GM23338 (cell line): ENCODE results near the gene GRAMD2B. TPM values are rescaled to one million over a fixed set of nuclear protein-coding genes. Genes with fewer than 3 reads are reported as not detected.

Source experiments
- ATAC-seq: fragments of 200-7000 bp; cut with Tn5 transposase; 3 replicates; pipeline ENCODE4 v1.9.1; 2020
- DNase-seq: peaks from one replicate; pipeline ENCODE4 v3.0.0-alpha.2; 2015; ENCODE audit warnings: low spot score
- H2AFZ ChIP-seq: fragments of 200-600 bp; sonication (generic); 2 replicates; pipeline ENCODE4 v1.8.0; 2016; ENCODE audit warnings: antibody characterized with exemption, mild to moderate bottlenecking, moderate library complexity
- H3F3A ChIP-seq: fragments of 200-600 bp; sonication (generic); replicated peaks from 2 replicates; pipeline ENCODE4 v1.8.0; 2017; ENCODE audit warnings: antibody characterized with exemption, mixed run types, low read depth
- H3K27ac ChIP-seq: fragments of 200-600 bp; sonication (generic); 2 replicates; pipeline ENCODE4 v1.6.1; 2016; ENCODE audit warnings: low read depth
- H3K27me3 ChIP-seq: fragments of 200-600 bp; sonication (generic); 2 replicates; pipeline ENCODE4 v1.8.0; 2016; ENCODE audit warnings: mild to moderate bottlenecking, mixed run types, moderate library complexity; ENCODE audit not compliant: insufficient read depth
- H3K36me3 ChIP-seq: fragments of 200-600 bp; sonication (generic); 2 replicates; pipeline ENCODE4 v1.8.0; 2016; ENCODE audit warnings: mild to moderate bottlenecking; ENCODE audit not compliant: insufficient read depth
- H3K4me1 ChIP-seq: fragments of 200-600 bp; sonication (generic); 2 replicates; pipeline ENCODE4 v1.8.0; 2016; ENCODE audit warnings: mild to moderate bottlenecking, moderate library complexity; ENCODE audit not compliant: insufficient read depth
- H3K4me2 ChIP-seq: fragments of 200-600 bp; sonication (generic); 2 replicates; pipeline ENCODE4 v1.7.1; 2017; ENCODE audit warnings: mixed run types
- H3K4me3 ChIP-seq: fragments of 200-600 bp; sonication (generic); 2 replicates; pipeline ENCODE4 v1.6.1; 2016; ENCODE audit warnings: mixed run types
- H3K79me2 ChIP-seq: fragments of 200-600 bp; sonication (generic); replicated peaks from 2 replicates; pipeline ENCODE4 v1.8.0; 2017; ENCODE audit warnings: mild to moderate bottlenecking; ENCODE audit not compliant: insufficient read depth
- H3K9me2 ChIP-seq: fragments of 200-600 bp; sonication (generic); 2 replicates; pipeline ENCODE4 v1.8.0; 2017; ENCODE audit not compliant: insufficient read depth
- H4K20me1 ChIP-seq: fragments of 200-600 bp; sonication (generic); replicated peaks from 2 replicates; pipeline ENCODE4 v1.8.0; 2017; ENCODE audit warnings: mild to moderate bottlenecking; ENCODE audit not compliant: insufficient read depth
- H3K27ac Mint-ChIP-seq: 2 replicates; pipeline ENCODE4 v1.8.0; 2020; ENCODE audit warnings: inconsistent platforms, mild to moderate bottlenecking, moderate library complexity, mixed read lengths
- H3K27me3 Mint-ChIP-seq: 3 replicates; pipeline ENCODE4 v1.8.0; 2022; ENCODE audit warnings: low read depth, mild to moderate bottlenecking, moderate library complexity, mixed read lengths, inconsistent platforms; ENCODE audit not compliant: insufficient read depth, poor library complexity
- H3K36me3 Mint-ChIP-seq: 3 replicates; pipeline ENCODE4 v1.8.0; 2021; ENCODE audit warnings: low read depth, mild to moderate bottlenecking, inconsistent platforms, moderate library complexity, mixed read lengths
- H3K4me1 Mint-ChIP-seq: 3 replicates; pipeline ENCODE4 v1.8.0; 2020; ENCODE audit warnings: mild to moderate bottlenecking, inconsistent platforms, mixed read lengths
- H3K4me3 Mint-ChIP-seq: 3 replicates; pipeline ENCODE4 v1.8.0; 2021; ENCODE audit warnings: moderate library complexity, mild to moderate bottlenecking, inconsistent platforms, mixed read lengths
- H3K9me3 Mint-ChIP-seq: 3 replicates; pipeline ENCODE4 v1.8.0; 2020; ENCODE audit warnings: moderate library complexity, mild to moderate bottlenecking, inconsistent platforms, mixed read lengths
- CREB1 ChIP-seq: fragments of 250-450 bp; sonication (Bioruptor Pico); IDR thresholded peaks from 2 replicates; pipeline ENCODE4 v1.5.0; 2020; ENCODE audit warnings: low read depth, mild to moderate bottlenecking, moderate library complexity
- EZH2 ChIP-seq: fragments of 200-600 bp; sonication (generic); IDR thresholded peaks from one replicate; pipeline ENCODE4 v1.8.0; 2017; ENCODE audit warnings: antibody characterized with exemption, mild to moderate bottlenecking, low read depth; ENCODE audit not compliant: unreplicated experiment
- EZH2phosphoT487 ChIP-seq: fragments of 200-600 bp; sonication (generic); IDR thresholded peaks from one replicate; pipeline ENCODE4 v1.8.1; 2018; ENCODE audit warnings: antibody characterized with exemption; ENCODE audit not compliant: unreplicated experiment
- JUNB ChIP-seq: IDR thresholded peaks from one replicate; pipeline ENCODE4 v1.6.1; 2016; ENCODE audit warnings: antibody characterized with exemption; ENCODE audit not compliant: unreplicated experiment
- NANOG ChIP-seq: IDR thresholded peaks from 2 replicates; pipeline ENCODE4 v1.6.1; 2016; ENCODE audit warnings: antibody characterized with exemption, borderline replicate concordance
- POLR2AphosphoS5 ChIP-seq: IDR thresholded peaks from 2 replicates; pipeline ENCODE4 v1.6.1; 2016; ENCODE audit warnings: antibody characterized with exemption, low read depth
- STAT1 ChIP-seq: IDR thresholded peaks from one replicate; pipeline ENCODE4 v1.6.1; 2016; ENCODE audit warnings: antibody characterized with exemption; ENCODE audit not compliant: unreplicated experiment
- ZNF114 ChIP-seq: fragments of 250-450 bp; sonication (Bioruptor Pico); IDR thresholded peaks from 2 replicates; pipeline ENCODE4 v1.5.0; 2020; ENCODE audit warnings: mild to moderate bottlenecking, moderate library complexity
- ZNF331 ChIP-seq: fragments of 250-450 bp; sonication (Bioruptor Pico); IDR thresholded peaks from 2 replicates; pipeline ENCODE4 v1.5.0; 2020; ENCODE audit warnings: low read depth, mild to moderate bottlenecking, moderate library complexity
- polyA plus RNA-seq: library from polyadenylated mRNA; unstranded; fragments of >200 nt; fragmentation: Nextera tagmentation; extraction: Ambion mirVana; gene quantifications from 2 replicates; pipeline ENCODE4 v1.2.1, GENCODE V29; 2016
- total RNA-seq: library from RNA; depleted of rRNA; stranded (reverse); fragments of >200 nt; shearing (Covaris generic); gene quantifications from 2 replicates; pipeline ENCODE4 v1.2.3, GENCODE V29; 2014
- TF ChIP-seq, protein P1 (sequence below): fragments of 250-450 bp; sonication (Bioruptor Pico); IDR thresholded peaks from 2 replicates; pipeline ENCODE4 v1.5.0; 2020; ENCODE audit warnings: mild to moderate bottlenecking, moderate library complexity
- TF ChIP-seq, protein P2 (sequence below), 2 experiments: fragments of 200-600 bp in 1 of 2; sonication (generic) in 1 of 2; conservative IDR thresholded peaks; 2 replicates each; pipeline versions ENCODE4 v1.5.1 to v1.6.1; 2016 to 2017; ENCODE audit warnings: antibody characterized with exemption in 2 of 2, low read depth in 2 of 2, mild to moderate bottlenecking in 2 of 2, moderate library complexity in 1 of 2
- TF ChIP-seq, protein P3 (sequence below): IDR thresholded peaks from one replicate; pipeline ENCODE4 v1.6.1; 2018; ENCODE audit warnings: antibody characterized with exemption; ENCODE audit not compliant: unreplicated experiment
- TF ChIP-seq, protein P4 (sequence below): IDR thresholded peaks from 2 replicates; pipeline ENCODE4 v1.6.1; 2016; ENCODE audit warnings: antibody characterized with exemption

The GRAMD2B gene
- total and polyA plus RNA-seq, 2 experiments from 2014 or later, result 9.7 to 16.9 TPM

DNA sequence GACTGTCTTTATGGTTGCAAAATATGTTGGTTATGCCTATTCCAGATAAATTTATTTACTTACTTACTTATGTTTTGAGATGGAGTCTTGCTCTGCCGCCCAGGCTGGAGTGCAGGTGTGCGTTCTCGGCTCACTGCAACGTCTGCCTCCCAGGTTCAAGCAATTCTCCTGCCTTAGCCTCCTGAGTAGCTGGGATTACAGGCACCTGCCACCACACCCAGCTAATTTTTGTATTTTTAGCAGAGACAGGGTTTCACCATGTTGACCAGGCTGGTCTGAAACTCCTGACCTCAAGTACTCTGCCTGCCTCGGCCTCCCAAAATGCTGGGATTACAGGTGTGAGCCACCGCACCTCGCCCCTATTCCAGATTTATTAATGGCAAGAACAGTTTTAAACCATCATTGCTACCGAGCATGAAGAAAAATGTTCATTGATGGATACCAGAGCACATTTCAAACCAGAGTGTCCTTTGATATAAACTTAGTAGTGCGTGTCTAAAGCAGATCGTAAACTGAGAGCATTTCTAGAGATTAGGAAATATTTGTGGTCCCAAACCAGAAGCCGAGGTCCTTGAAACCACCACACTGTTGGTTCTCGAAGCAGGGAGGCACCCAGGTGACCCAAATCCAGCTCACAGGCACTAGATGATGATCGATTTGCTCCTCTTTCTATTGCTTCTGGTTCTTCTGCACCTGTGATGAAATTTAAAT, 85.2 kb downstream of the GRAMD2B start:
- no peaks in the 10 kb centered on the region for H3K36me3 ChIP-seq
- H4K20me1 ChIP-seq, result no peaks in the 10 kb centered on the region
- ATAC-seq (no peak), DNase-seq (no peak)
- H3K36me3 Mint-ChIP-seq, result no peaks in the 10 kb centered on the region
- no peaks in the 10 kb centered on the region for H3K27me3 ChIP-seq
- no peaks in the 10 kb centered on the region for H3K4me1 ChIP-seq
- no peak overlapping the region for H3K27ac Mint-ChIP-seq
- no peaks in the 10 kb centered on the region for H3F3A ChIP-seq
- no peaks in the 10 kb centered on the region for H3K9me3 Mint-ChIP-seq
- peaks cover 23% of the 10 kb centered on the region for H3K9me2 ChIP-seq
- TF ChIP-seq EZH2 (no peak), JUNB (no peak), NANOG (no peak), POLR2AphosphoS5 (no peak), ZNF331 (CRISPR knock-in tag) (no peak), STAT1 (no peak), EZH2phosphoT487 (no peak), CREB1 (no peak), ZNF114 (no peak)
- TF ChIP-seq, protein P1, sequence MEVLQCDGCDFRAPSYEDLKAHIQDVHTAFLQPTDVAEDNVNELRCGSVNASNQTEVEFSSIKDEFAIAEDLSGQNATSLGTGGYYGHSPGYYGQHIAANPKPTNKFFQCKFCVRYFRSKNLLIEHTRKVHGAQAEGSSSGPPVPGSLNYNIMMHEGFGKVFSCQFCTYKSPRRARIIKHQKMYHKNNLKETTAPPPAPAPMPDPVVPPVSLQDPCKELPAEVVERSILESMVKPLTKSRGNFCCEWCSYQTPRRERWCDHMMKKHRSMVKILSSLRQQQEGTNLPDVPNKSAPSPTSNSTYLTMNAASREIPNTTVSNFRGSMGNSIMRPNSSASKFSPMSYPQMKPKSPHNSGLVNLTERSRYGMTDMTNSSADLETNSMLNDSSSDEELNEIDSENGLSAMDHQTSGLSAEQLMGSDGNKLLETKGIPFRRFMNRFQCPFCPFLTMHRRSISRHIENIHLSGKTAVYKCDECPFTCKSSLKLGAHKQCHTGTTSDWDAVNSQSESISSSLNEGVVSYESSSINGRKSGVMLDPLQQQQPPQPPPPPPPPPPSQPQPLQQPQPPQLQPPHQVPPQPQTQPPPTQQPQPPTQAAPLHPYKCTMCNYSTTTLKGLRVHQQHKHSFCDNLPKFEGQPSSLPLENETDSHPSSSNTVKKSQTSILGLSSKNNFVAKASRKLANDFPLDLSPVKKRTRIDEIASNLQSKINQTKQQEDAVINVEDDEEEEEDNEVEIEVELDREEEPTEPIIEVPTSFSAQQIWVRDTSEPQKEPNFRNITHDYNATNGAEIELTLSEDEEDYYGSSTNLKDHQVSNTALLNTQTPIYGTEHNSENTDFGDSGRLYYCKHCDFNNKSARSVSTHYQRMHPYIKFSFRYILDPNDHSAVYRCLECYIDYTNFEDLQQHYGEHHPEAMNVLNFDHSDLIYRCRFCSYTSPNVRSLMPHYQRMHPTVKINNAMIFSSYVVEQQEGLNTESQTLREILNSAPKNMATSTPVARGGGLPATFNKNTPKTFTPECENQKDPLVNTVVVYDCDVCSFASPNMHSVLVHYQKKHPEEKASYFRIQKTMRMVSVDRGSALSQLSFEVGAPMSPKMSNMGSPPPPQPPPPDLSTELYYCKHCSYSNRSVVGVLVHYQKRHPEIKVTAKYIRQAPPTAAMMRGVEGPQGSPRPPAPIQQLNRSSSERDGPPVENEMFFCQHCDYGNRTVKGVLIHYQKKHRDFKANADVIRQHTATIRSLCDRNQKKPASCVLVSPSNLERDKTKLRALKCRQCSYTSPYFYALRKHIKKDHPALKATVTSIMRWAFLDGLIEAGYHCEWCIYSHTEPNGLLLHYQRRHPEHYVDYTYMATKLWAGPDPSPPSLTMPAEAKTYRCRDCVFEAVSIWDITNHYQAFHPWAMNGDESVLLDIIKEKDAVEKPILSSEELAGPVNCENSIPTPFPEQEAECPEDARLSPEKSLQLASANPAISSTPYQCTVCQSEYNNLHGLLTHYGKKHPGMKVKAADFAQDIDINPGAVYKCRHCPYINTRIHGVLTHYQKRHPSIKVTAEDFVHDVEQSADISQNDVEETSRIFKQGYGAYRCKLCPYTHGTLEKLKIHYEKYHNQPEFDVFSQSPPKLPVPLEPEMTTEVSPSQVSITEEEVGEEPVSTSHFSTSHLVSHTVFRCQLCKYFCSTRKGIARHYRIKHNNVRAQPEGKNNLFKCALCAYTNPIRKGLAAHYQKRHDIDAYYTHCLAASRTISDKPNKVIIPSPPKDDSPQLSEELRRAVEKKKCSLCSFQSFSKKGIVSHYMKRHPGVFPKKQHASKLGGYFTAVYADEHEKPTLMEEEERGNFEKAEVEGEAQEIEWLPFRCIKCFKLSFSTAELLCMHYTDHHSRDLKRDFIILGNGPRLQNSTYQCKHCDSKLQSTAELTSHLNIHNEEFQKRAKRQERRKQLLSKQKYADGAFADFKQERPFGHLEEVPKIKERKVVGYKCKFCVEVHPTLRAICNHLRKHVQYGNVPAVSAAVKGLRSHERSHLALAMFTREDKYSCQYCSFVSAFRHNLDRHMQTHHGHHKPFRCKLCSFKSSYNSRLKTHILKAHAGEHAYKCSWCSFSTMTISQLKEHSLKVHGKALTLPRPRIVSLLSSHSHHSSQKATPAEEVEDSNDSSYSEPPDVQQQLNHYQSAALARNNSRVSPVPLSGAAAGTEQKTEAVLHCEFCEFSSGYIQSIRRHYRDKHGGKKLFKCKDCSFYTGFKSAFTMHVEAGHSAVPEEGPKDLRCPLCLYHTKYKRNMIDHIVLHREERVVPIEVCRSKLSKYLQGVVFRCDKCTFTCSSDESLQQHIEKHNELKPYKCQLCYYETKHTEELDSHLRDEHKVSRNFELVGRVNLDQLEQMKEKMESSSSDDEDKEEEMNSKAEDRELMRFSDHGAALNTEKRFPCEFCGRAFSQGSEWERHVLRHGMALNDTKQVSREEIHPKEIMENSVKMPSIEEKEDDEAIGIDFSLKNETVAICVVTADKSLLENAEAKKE, result no peak
- TF ChIP-seq, protein P2, sequence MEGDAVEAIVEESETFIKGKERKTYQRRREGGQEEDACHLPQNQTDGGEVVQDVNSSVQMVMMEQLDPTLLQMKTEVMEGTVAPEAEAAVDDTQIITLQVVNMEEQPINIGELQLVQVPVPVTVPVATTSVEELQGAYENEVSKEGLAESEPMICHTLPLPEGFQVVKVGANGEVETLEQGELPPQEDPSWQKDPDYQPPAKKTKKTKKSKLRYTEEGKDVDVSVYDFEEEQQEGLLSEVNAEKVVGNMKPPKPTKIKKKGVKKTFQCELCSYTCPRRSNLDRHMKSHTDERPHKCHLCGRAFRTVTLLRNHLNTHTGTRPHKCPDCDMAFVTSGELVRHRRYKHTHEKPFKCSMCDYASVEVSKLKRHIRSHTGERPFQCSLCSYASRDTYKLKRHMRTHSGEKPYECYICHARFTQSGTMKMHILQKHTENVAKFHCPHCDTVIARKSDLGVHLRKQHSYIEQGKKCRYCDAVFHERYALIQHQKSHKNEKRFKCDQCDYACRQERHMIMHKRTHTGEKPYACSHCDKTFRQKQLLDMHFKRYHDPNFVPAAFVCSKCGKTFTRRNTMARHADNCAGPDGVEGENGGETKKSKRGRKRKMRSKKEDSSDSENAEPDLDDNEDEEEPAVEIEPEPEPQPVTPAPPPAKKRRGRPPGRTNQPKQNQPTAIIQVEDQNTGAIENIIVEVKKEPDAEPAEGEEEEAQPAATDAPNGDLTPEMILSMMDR (conservative IDR thresholded peaks at IDR 0.05; ENCODE audit: low read depth in 2 of 2), result no peak
- TF ChIP-seq, protein P3, sequence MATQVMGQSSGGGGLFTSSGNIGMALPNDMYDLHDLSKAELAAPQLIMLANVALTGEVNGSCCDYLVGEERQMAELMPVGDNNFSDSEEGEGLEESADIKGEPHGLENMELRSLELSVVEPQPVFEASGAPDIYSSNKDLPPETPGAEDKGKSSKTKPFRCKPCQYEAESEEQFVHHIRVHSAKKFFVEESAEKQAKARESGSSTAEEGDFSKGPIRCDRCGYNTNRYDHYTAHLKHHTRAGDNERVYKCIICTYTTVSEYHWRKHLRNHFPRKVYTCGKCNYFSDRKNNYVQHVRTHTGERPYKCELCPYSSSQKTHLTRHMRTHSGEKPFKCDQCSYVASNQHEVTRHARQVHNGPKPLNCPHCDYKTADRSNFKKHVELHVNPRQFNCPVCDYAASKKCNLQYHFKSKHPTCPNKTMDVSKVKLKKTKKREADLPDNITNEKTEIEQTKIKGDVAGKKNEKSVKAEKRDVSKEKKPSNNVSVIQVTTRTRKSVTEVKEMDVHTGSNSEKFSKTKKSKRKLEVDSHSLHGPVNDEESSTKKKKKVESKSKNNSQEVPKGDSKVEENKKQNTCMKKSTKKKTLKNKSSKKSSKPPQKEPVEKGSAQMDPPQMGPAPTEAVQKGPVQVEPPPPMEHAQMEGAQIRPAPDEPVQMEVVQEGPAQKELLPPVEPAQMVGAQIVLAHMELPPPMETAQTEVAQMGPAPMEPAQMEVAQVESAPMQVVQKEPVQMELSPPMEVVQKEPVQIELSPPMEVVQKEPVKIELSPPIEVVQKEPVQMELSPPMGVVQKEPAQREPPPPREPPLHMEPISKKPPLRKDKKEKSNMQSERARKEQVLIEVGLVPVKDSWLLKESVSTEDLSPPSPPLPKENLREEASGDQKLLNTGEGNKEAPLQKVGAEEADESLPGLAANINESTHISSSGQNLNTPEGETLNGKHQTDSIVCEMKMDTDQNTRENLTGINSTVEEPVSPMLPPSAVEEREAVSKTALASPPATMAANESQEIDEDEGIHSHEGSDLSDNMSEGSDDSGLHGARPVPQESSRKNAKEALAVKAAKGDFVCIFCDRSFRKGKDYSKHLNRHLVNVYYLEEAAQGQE, result no peak
- TF ChIP-seq, protein P4, sequence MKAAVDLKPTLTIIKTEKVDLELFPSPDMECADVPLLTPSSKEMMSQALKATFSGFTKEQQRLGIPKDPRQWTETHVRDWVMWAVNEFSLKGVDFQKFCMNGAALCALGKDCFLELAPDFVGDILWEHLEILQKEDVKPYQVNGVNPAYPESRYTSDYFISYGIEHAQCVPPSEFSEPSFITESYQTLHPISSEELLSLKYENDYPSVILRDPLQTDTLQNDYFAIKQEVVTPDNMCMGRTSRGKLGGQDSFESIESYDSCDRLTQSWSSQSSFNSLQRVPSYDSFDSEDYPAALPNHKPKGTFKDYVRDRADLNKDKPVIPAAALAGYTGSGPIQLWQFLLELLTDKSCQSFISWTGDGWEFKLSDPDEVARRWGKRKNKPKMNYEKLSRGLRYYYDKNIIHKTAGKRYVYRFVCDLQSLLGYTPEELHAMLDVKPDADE, result no peak
- peaks cover 5% of the 10 kb centered on the region for H3K27me3 Mint-ChIP-seq
- H3K27ac ChIP-seq, result no peak overlapping the region
- H2AFZ ChIP-seq, result no peak overlapping the region
- no peak overlapping the region for H3K4me3 Mint-ChIP-seq
- no peak overlapping the region for H3K4me3 ChIP-seq
- H3K4me2 ChIP-seq, result no peak overlapping the region
- peaks cover 5% of the 10 kb centered on the region; the same call in 1 of the 3 replicates for H3K4me1 Mint-ChIP-seq
- H3K79me2 ChIP-seq, result no peaks in the 10 kb centered on the region
